Activated naive CD8-positive, alpha-beta T cell (primary cell): Measurements from ENCODE around the gene CSE1L.
"Not testable (repeated sequence)": the region's sequence is repeated elsewhere in the genome, so short reads cannot be mapped to it uniquely, and the experiment has no call there.

Experiments
- H3K27ac Mint-ChIP-seq: one replicate; pipeline ENCODE4 v1.8.0; 2021; ENCODE audit warnings: mixed read lengths
- H3K27me3 Mint-ChIP-seq: one replicate; pipeline ENCODE4 v1.8.0; 2021; ENCODE audit warnings: mixed read lengths
- H3K36me3 Mint-ChIP-seq: one replicate; pipeline ENCODE4 v1.8.0; 2021; ENCODE audit warnings: mixed read lengths
- H3K4me1 Mint-ChIP-seq: one replicate; pipeline ENCODE4 v1.8.0; 2021; ENCODE audit warnings: low read depth, mixed read lengths
- H3K4me3 Mint-ChIP-seq: one replicate; pipeline ENCODE4 v1.8.0; 2021; ENCODE audit warnings: mild to moderate bottlenecking, mixed read lengths
- H3K9me3 Mint-ChIP-seq: one replicate; pipeline ENCODE4 v1.8.0; 2021; ENCODE audit warnings: low read depth, mixed read lengths

The CSE1L gene

DNA sequence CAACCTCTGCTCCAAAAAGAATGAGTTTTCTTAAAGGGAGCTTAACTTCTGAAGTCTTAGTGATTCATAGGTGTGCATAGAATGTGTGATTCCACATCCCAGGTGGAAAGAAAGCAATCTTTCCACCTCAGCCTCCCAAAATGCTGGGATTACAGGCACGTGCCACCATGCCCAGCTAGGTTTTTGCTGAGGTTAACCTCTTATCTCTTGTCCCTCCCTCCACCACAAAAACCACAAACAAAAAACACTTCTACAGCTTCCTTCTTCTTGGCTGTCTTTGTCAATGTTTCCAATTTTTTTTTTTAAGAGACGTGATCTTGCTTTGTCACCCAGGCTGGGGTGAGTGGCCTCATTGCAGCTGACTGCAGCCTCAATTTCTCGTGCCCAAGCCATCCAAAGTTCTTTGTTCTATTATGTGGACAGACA is 8.1 kb upstream of the CSE1L start:
- Mint-ChIP-seq H3K4me3 (peak overlapping the region; percentile 36), H3K4me1 (peaks cover 17% of the 10 kb centered on the region), H3K27me3 (no peaks in the 10 kb centered on the region), H3K9me3 (no peaks in the 10 kb centered on the region), H3K36me3 (peaks cover 3% of the 10 kb centered on the region), H3K27ac (peak overlapping the region; percentile 46)

GRCh38 chr20:49039854-49040253 is 6.3 kb upstream of the CSE1L start:
- Mint-ChIP-seq H3K4me3 (no peak overlapping the region), H3K4me1 (peaks cover 17% of the 10 kb centered on the region), H3K9me3 (no peaks in the 10 kb centered on the region), H3K27me3 (no peaks in the 10 kb centered on the region), H3K27ac (no peak overlapping the region), H3K36me3 (no peaks in the 10 kb centered on the region)

GRCh38 chr20:49043000-49043399 is 3.1 kb upstream of the CSE1L start:
- H3K4me3 Mint-ChIP-seq: no peak overlapping the region

DNA sequence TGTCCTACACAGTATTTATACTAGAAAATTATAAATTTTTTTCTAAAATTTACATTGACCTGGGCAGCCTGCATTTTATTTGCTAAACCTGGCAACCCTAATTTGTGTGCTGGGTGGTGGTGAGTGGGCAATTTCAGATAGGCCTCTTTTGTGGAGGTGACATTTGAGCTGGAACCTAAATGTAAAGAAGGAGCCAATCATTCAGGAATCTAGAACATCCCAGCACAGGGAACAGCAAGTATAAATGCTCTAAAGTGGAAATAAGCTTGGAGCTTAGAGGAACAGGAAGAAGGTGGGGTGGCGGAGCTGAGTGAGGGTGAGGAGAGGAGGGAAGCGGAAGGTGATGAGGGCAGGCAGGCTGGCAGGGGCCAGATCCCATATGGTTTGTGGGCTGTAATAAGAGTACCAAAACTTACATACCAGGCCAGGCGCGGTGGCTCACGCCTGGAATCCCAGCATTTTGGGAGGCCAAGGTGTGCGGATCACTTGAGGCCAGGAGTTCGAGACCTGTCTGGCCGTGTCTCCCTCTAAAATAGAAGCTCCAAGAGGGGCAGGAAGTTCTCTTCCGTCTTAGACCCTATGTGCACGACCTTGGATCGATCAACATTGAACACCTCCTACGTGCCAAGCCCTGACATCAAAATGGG is 549 bp upstream of the CSE1L start:
- no peaks in the 10 kb centered on the region for H3K9me3 Mint-ChIP-seq
- H3K36me3 Mint-ChIP-seq: peaks cover 14% of the 10 kb centered on the region
- H3K4me3 Mint-ChIP-seq: peak overlapping the region; percentile 97
- H3K27ac Mint-ChIP-seq: peak overlapping the region; percentile 98
- H3K4me1 Mint-ChIP-seq: peaks cover 30% of the 10 kb centered on the region
- H3K27me3 Mint-ChIP-seq: no peaks in the 10 kb centered on the region

More at GRCh38 chr20:49043000-49043399, 3.1 kb upstream of the CSE1L start:
- H3K4me1 Mint-ChIP-seq: peaks cover 21% of the 10 kb centered on the region
- H3K27me3 Mint-ChIP-seq: no peaks in the 10 kb centered on the region
- H3K36me3 Mint-ChIP-seq: peaks cover 3% of the 10 kb centered on the region
- H3K9me3 Mint-ChIP-seq: no peaks in the 10 kb centered on the region
- no peak overlapping the region for H3K27ac Mint-ChIP-seq

- Mint-ChIP-seq H3K4me3 (peak overlapping the region; percentile 64), H3K9me3 (no peaks in the 10 kb centered on the region), H3K36me3 (peaks cover 24% of the 10 kb centered on the region), H3K27me3 (no peaks in the 10 kb centered on the region), H3K4me1 (peaks cover 70% of the 10 kb centered on the region), H3K27ac (peak overlapping the region; percentile 64)
These were observed 6.2 kb downstream of the CSE1L start for GRCh38 chr20:49052334-49052733.

GRCh38 chr20:49054056-49054643 is 8.0 kb downstream of the CSE1L start:
- Mint-ChIP-seq H3K9me3 (no peaks in the 10 kb centered on the region), H3K27me3 (no peaks in the 10 kb centered on the region), H3K36me3 (peaks cover 14% of the 10 kb centered on the region), H3K4me1 (peaks cover 55% of the 10 kb centered on the region), H3K27ac (no peak overlapping the region), H3K4me3 (peak overlapping the region; percentile 42)

- Mint-ChIP-seq H3K27me3 (no peaks in the 10 kb centered on the region), H3K27ac (no peak overlapping the region), H3K4me1 (peaks cover 7% of the 10 kb centered on the region), H3K4me3 (no peak overlapping the region), H3K36me3 (peaks cover 3% of the 10 kb centered on the region), H3K9me3 (no peaks in the 10 kb centered on the region)
These were observed 17.2 kb downstream of the CSE1L start for GRCh38 chr20:49063279-49063678.

DNA sequence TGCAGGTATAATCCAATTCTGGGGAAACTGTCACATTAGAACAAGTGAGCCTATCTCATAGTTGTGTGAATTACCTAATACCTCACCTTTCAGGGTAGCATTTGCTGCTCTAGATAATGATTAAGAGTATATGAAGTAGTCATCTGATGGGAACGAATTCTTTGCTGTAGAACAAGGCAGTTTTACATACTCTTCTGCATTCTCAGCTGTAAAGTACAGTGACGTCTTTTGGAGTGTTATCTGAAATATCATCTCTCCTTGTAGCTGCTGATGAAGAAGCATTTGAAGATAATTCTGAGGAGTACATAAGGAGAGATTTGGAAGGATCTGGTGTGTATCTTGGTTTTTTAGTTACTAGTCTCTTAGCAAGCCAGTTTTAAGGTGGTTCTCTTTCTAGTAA is 28.4 kb downstream of the CSE1L start:
- Mint-ChIP-seq H3K4me3 (no peak overlapping the region), H3K27me3 (no peaks in the 10 kb centered on the region)

GRCh38 chr20:49078310-49078709 is 32.2 kb downstream of the CSE1L start:
- Mint-ChIP-seq H3K27me3 (no peaks in the 10 kb centered on the region), H3K9me3 (no peaks in the 10 kb centered on the region), H3K4me3 (no peak overlapping the region), H3K36me3 (peaks cover 5% of the 10 kb centered on the region), H3K27ac (no peak overlapping the region), H3K4me1 (no peaks in the 10 kb centered on the region)

More for the DNA sequence above, 28.4 kb downstream of the CSE1L start:
- H3K27ac Mint-ChIP-seq: no peak overlapping the region
- H3K36me3 Mint-ChIP-seq: peaks cover 3% of the 10 kb centered on the region
- H3K4me1 Mint-ChIP-seq: no peaks in the 10 kb centered on the region
- H3K9me3 Mint-ChIP-seq: no peaks in the 10 kb centered on the region

GRCh38 chr20:49082295-49082694 is 36.2 kb downstream of the CSE1L start:
- H3K4me1 Mint-ChIP-seq, H3K9me3 Mint-ChIP-seq, H3K27ac Mint-ChIP-seq, H3K27me3 Mint-ChIP-seq, H3K36me3 Mint-ChIP-seq, H3K4me3 Mint-ChIP-seq: not testable (repeated sequence)

- H3K9me3 Mint-ChIP-seq: no peaks in the 10 kb centered on the region
- H3K4me1 Mint-ChIP-seq: no peaks in the 10 kb centered on the region
- H3K27me3 Mint-ChIP-seq: no peaks in the 10 kb centered on the region
- peaks cover 4% of the 10 kb centered on the region for H3K36me3 Mint-ChIP-seq
- no peak overlapping the region for H3K27ac Mint-ChIP-seq
- no peak overlapping the region for H3K4me3 Mint-ChIP-seq
These were observed 45.0 kb downstream of the CSE1L start for GRCh38 chr20:49091104-49091503.

DNA sequence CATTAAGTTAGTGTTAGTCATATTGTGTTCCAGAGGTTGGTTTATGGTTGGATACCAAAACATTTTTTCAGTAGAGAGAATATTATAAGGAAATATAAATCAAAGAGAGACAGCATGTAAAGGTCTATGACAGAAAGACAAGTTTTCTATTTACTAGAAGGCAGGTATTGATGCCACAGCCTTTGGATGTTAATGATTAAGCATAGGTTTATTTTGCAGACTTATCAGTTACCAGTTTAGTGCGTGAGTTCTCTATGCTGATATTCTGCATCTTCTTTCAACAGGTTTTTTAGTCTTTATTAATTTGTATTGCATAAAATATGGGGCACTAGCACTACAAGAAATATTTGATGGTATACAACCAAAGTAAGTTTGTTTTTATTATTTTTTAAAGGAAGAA is 45.6 kb downstream of the CSE1L start:
- Mint-ChIP-seq H3K27ac (no peak overlapping the region), H3K27me3 (no peaks in the 10 kb centered on the region), H3K36me3 (peaks cover 4% of the 10 kb centered on the region), H3K4me3 (no peak overlapping the region), H3K9me3 (no peaks in the 10 kb centered on the region), H3K4me1 (no peaks in the 10 kb centered on the region)

DNA sequence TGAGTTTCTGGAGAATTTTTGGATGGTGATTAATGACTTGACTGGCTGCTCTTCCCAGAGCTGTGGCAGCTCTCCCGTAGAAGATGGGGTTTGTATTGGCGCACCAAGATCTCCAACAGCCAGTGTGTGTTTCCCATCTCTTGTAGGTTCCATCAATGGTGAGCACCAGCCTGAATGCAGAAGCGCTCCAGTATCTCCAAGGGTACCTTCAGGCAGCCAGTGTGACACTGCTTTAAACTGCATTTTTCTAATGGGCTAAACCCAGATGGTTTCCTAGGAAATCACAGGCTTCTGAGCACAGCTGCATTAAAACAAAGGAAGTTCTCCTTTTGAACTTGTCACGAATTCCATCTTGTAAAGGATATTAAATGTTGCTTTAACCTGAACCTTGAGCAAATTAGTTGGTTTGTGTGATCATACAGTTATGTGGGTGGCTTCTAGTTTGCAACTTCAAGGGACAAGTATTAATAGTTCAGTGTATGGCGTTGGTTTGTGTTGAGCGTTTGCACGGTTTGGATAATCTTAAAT is 50.2 kb downstream of the CSE1L start:
- H3K4me1 Mint-ChIP-seq: peaks cover 9% of the 10 kb centered on the region
- H3K4me3 Mint-ChIP-seq: no peak overlapping the region
- H3K9me3 Mint-ChIP-seq: no peaks in the 10 kb centered on the region
- H3K27ac Mint-ChIP-seq: no peak overlapping the region
- H3K27me3 Mint-ChIP-seq: no peaks in the 10 kb centered on the region
- peaks cover 13% of the 10 kb centered on the region for H3K36me3 Mint-ChIP-seq

GRCh38 chr20:49097159-49097558 is 51.0 kb downstream of the CSE1L start:
- H3K36me3 Mint-ChIP-seq: peaks cover 13% of the 10 kb centered on the region
- peaks cover 10% of the 10 kb centered on the region for H3K4me1 Mint-ChIP-seq

GRCh38 chr20:49098136-49098535 is 52.0 kb downstream of the CSE1L start:
- no peak overlapping the region for H3K27ac Mint-ChIP-seq
- H3K27me3 Mint-ChIP-seq: no peaks in the 10 kb centered on the region
- no peaks in the 10 kb centered on the region for H3K9me3 Mint-ChIP-seq
- peaks cover 13% of the 10 kb centered on the region for H3K36me3 Mint-ChIP-seq
- H3K4me3 Mint-ChIP-seq: no peak overlapping the region
- H3K4me1 Mint-ChIP-seq: peaks cover 10% of the 10 kb centered on the region

More at GRCh38 chr20:49097159-49097558, 51.0 kb downstream of the CSE1L start:
- no peaks in the 10 kb centered on the region for H3K27me3 Mint-ChIP-seq
- H3K9me3 Mint-ChIP-seq: no peaks in the 10 kb centered on the region
- H3K27ac Mint-ChIP-seq: no peak overlapping the region
- H3K4me3 Mint-ChIP-seq: no peak overlapping the region

DNA sequence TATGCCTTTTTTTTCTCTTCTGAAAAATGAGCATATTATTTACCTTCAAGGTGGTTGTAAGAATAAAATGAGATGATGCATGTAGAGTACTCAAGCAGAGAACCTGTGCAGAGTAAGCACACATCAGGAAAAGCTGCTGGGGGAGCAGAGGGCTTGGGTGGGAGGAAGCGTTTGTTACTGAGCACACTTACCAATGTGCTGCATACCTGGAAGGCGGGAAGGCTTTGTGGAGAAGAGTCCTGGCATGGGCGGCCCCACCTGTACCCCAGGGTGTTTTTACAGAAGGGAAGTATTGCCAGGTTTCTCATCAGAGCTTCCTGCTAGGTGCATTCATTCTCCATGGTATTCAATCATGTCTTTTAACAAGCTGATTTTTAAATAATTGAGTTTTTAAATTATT is 52.9 kb downstream of the CSE1L start:
- Mint-ChIP-seq H3K27ac (no peak overlapping the region), H3K9me3 (no peaks in the 10 kb centered on the region), H3K4me3 (no peak overlapping the region), H3K27me3 (no peaks in the 10 kb centered on the region), H3K4me1 (peaks cover 10% of the 10 kb centered on the region), H3K36me3 (peaks cover 15% of the 10 kb centered on the region)
